ENCODE measurements around the gene ATP2B3. TPM values are rescaled to one million over a fixed set of nuclear protein-coding genes. Genes with fewer than 3 reads are reported as not detected.

ATP2B3 gene
- total and polyA plus RNA-seq, 10 of the 15 experiments (the other 5 are each of a cell fraction or from before 2014, with no cell fraction given): 0.01 TPM; not detected in 9

GRCh38 chrX:153614818-153615217, 97.4 kb downstream of the ATP2B3 start:
- CTCF ChIA-PET: interaction anchor here (1.1 to 1.3 kb wide), 2 partner anchors 16 to 52 kb away, joined by 4 read pairs; no protein-coding TSS in a partner anchor
- peaks cover 0 to 2% of the 10 kb centered on the region in 2 experiments; a peak in 2 of 4 replicates for H3K27me3 ChIP-seq (replicated peaks in 1 of 2; ENCODE audit: control insufficient read depth in 2 of 2, insufficient read depth in 2 of 2, low read length in 1 of 2)
- ATAC-seq (no peak), DNase-seq (ENCODE audit: low read depth, low spot score) (no peak), FAIRE-seq (no peak)
- no peaks in the 10 kb centered on the region for H3K36me3 ChIP-seq (ENCODE audit: control insufficient read depth in 2 of 2, insufficient read depth in 2 of 2, low read length in 1 of 2)
- H4K20me1 ChIP-seq (ENCODE audit: control insufficient read depth, insufficient read depth): no peaks in the 10 kb centered on the region
- no peak overlapping the region for H3K9ac ChIP-seq (ENCODE audit: control insufficient read depth, insufficient read depth, low read length)
- intact Hi-C loops (cut with micrococcal nuclease; ENCODE audit: unreplicated experiment) (loop anchor here (5.0 kb wide), 1 partner anchor 52 kb away; no protein-coding TSS in a partner anchor), in situ Hi-C loops (cut with MboI) (no loop called here)
- H3K4me2 ChIP-seq (ENCODE audit: control insufficient read depth, insufficient read depth): no peak overlapping the region
- no peaks in the 10 kb centered on the region; the same call in 2 of the 3 replicates for H3K9me3 ChIP-seq (replicated peaks; ENCODE audit: control insufficient read depth, insufficient read depth, low read length)
- RAD21 ChIA-PET (ENCODE audit: unreplicated experiment): no interaction called here
- whole genome bisulfite sequencing (ENCODE audit: insufficient coverage, insufficient replicate concordance, low lambda C conversion rate, missing lambda C conversion rate): 41% methylated on average over 6 of the region's 6 CpGs
- H3K4me3 ChIP-seq: no peak overlapping the region
- POLR2A ChIA-PET: no interaction called here
- H3K27ac ChIP-seq (ENCODE audit: control insufficient read depth, insufficient read depth): no peak overlapping the region
- no peak overlapping the region for H2AFZ ChIP-seq (ENCODE audit: control insufficient read depth, low read depth, low read length)
- no peaks in the 10 kb centered on the region for H3K79me2 ChIP-seq (ENCODE audit: control insufficient read depth, insufficient read depth, low read length)
- no peak for TF ChIP-seq CTCF (IDR thresholded peaks at IDR 0.05 in 2 of 3, conservative IDR thresholded peaks at IDR 0.05 in 1 of 3; ENCODE audit: control insufficient read depth in 2 of 3, extremely low read depth in 1 of 3, insufficient read depth in 1 of 3, low read depth in 3 of 3, low read length in 3 of 3)
- no peak for TF ChIP-seq SUPT20H (IDR thresholded peaks at IDR 0.05; ENCODE audit: borderline replicate concordance, control insufficient read depth, low read depth, low read length)
- no peak for TF ChIP-seq E4F1 (IDR thresholded peaks at IDR 0.05; ENCODE audit: borderline replicate concordance, partially characterized antibody)
- TF ChIP-seq RAD51 (IDR thresholded peaks at IDR 0.05): no peak
- no peak for TF ChIP-seq MXI1 (IDR thresholded peaks at IDR 0.05; ENCODE audit: low read depth, low read length)
- no peak for TF ChIP-seq YBX1 (IDR thresholded peaks at IDR 0.05)
- no peak for TF ChIP-seq RCOR1 (conservative IDR thresholded peaks at IDR 0.05; ENCODE audit: low read depth, low read length)
- TF ChIP-seq POLR2A (IDR thresholded peaks at IDR 0.05; ENCODE audit: low read depth, low read length): no peak
- no peak for TF ChIP-seq ZBTB40 (IDR thresholded peaks at IDR 0.05; ENCODE audit: borderline replicate concordance)
- BruUV-seq (replicated peaks): no TSS peak
- SMC1A ChIA-PET (ENCODE audit: uncharacterized antibody, unreplicated experiment): no interaction called here
- peaks cover 3% of the 10 kb centered on the region for H3K4me1 ChIP-seq (ENCODE audit: control insufficient read depth, insufficient read depth, low read length)

Measured in GM12878 (cell line).